ENCODE results near the gene RNF112.
"Not testable (repeated sequence)": the region's sequence is repeated elsewhere in the genome, so short reads cannot be mapped to it uniquely, and the experiment has no call there.

RNF112 gene

GRCh38 chr17:19448341-19449268 is 37.6 kb downstream of the RNF112 start:
- peak; percentile 68 for DNase-seq (ENCODE audit: low spot score)

GRCh38 chr17:19449656-19450055 is 38.6 kb downstream of the RNF112 start:
- no peak for DNase-seq (ENCODE audit: low spot score)

- no peak for DNase-seq (ENCODE audit: low spot score)
Observed at GRCh38 chr17:19453296-19453695, 42.3 kb downstream of the RNF112 start.

GRCh38 chr17:19454074-19454473 is 43.0 kb downstream of the RNF112 start:
- DNase-seq (ENCODE audit: low spot score) = no peak

- DNase-seq (ENCODE audit: low spot score) = no peak
Observed at GRCh38 chr17:19456016-19456927, 45.2 kb downstream of the RNF112 start.

- DNase-seq (ENCODE audit: low spot score) = no peak
Observed at GRCh38 chr17:19457046-19457445, 46.0 kb downstream of the RNF112 start.

GRCh38 chr17:19457830-19458271 is 46.8 kb downstream of the RNF112 start:
- no peak for DNase-seq (ENCODE audit: low spot score)

GRCh38 chr17:19458481-19458880 is 47.4 kb downstream of the RNF112 start:
- DNase-seq (ENCODE audit: low spot score) = not testable (repeated sequence)

- not testable (repeated sequence) for DNase-seq (ENCODE audit: low spot score)
Observed at GRCh38 chr17:19459018-19459655, 48.1 kb downstream of the RNF112 start.

- DNase-seq (ENCODE audit: low spot score) = peak; percentile 76
Observed at GRCh38 chr17:19460700-19461099, 49.7 kb downstream of the RNF112 start.

GRCh38 chr17:19461116-19461515 is 50.1 kb downstream of the RNF112 start:
- peak; percentile 49 for DNase-seq (ENCODE audit: low spot score)

- DNase-seq (ENCODE audit: low spot score) = no peak
Observed at GRCh38 chr17:19461681-19462080, 50.6 kb downstream of the RNF112 start.

GRCh38 chr17:19462456-19463035 is 51.5 kb downstream of the RNF112 start:
- not testable (repeated sequence) for DNase-seq (ENCODE audit: low spot score)

- peak; percentile 50 for DNase-seq (ENCODE audit: low spot score)
Observed at GRCh38 chr17:19464031-19465026, 53.3 kb downstream of the RNF112 start.

Data from Ammon's horn (tissue), 1 donor.